ENCODE results near the gene COLEC12.

GRCh38 chr18:354471-354870 lies 146.0 kb downstream of the COLEC12 start:
- no peak for TF ChIP-seq SIN3A (IDR thresholded peaks at IDR 0.05; ENCODE audit: borderline replicate concordance, insufficient read depth, low read depth, low read length)
- TF ChIP-seq, protein P1, sequence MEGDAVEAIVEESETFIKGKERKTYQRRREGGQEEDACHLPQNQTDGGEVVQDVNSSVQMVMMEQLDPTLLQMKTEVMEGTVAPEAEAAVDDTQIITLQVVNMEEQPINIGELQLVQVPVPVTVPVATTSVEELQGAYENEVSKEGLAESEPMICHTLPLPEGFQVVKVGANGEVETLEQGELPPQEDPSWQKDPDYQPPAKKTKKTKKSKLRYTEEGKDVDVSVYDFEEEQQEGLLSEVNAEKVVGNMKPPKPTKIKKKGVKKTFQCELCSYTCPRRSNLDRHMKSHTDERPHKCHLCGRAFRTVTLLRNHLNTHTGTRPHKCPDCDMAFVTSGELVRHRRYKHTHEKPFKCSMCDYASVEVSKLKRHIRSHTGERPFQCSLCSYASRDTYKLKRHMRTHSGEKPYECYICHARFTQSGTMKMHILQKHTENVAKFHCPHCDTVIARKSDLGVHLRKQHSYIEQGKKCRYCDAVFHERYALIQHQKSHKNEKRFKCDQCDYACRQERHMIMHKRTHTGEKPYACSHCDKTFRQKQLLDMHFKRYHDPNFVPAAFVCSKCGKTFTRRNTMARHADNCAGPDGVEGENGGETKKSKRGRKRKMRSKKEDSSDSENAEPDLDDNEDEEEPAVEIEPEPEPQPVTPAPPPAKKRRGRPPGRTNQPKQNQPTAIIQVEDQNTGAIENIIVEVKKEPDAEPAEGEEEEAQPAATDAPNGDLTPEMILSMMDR (IDR thresholded peaks at IDR 0.05), result no peak
- no peak for TF ChIP-seq POLR2AphosphoS5 (IDR thresholded peaks at IDR 0.05; ENCODE audit: low read depth, low read length)
- TF ChIP-seq REST (IDR thresholded peaks at IDR 0.05; ENCODE audit: insufficient read depth in 1 of 2, low read depth in 2 of 2, low read length in 1 of 2), result no peak
- no peak for TF ChIP-seq TCF7L2 (IDR thresholded peaks at IDR 0.05; ENCODE audit: low read depth, low read length)

Data from Panc1 (cell line).